ENCODE data around the gene TOPORS. TPM values are rescaled to one million over a fixed set of nuclear protein-coding genes. Genes with fewer than 3 reads are reported as not detected.

TOPORS gene
- total RNA-seq, 4 donors from 2014 or later = 16.5 to 28.5 (median 25.5) TPM

DNA sequence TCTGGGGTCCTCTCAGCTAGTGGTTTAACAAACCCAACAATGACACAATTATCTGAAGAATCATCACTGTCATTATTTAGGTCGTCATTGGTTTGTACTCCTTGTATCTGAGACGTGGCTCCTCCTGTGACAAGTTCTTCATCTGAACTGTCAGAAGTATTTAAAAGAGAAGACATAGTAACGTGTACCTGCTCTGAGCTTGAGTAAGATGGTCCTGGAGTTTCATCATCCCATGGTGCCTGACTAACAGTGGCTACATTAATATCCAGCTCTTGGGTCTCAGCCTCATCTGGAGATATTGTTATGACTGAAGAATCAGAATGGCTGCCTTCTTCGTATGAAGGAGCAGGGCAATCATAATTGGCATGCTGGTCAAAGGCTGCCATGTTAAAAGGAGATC lies 9.3 kb downstream of the TOPORS start:
- H3K4me3 ChIP-seq = no peak overlapping the region
- peaks cover 0 to 42% of the 10 kb centered on the region in 2 donors for H3K36me3 ChIP-seq
- no peak for TF ChIP-seq POLR2A (IDR thresholded peaks at IDR 0.05)
- TF ChIP-seq, protein P1, sequence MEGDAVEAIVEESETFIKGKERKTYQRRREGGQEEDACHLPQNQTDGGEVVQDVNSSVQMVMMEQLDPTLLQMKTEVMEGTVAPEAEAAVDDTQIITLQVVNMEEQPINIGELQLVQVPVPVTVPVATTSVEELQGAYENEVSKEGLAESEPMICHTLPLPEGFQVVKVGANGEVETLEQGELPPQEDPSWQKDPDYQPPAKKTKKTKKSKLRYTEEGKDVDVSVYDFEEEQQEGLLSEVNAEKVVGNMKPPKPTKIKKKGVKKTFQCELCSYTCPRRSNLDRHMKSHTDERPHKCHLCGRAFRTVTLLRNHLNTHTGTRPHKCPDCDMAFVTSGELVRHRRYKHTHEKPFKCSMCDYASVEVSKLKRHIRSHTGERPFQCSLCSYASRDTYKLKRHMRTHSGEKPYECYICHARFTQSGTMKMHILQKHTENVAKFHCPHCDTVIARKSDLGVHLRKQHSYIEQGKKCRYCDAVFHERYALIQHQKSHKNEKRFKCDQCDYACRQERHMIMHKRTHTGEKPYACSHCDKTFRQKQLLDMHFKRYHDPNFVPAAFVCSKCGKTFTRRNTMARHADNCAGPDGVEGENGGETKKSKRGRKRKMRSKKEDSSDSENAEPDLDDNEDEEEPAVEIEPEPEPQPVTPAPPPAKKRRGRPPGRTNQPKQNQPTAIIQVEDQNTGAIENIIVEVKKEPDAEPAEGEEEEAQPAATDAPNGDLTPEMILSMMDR (IDR thresholded peaks at IDR 0.05) = no peak
- no peak for TF ChIP-seq EP300 (IDR thresholded peaks at IDR 0.05)
- no peak for TF ChIP-seq POLR2AphosphoS5 (IDR thresholded peaks at IDR 0.05)
- no peaks in the 10 kb centered on the region for H3K27me3 ChIP-seq
- ATAC-seq = no peak
- H3K9me3 ChIP-seq = no peaks in the 10 kb centered on the region
- no peak overlapping the region for H3K27ac ChIP-seq
- WGBS, 2 donors (ENCODE audit: low coverage in 1 of 2) = 96% methylated on average over 4 of the region's 4 CpGs; no CpG with 5 or more reads in 1 of the 2 donors
- H3K4me1 ChIP-seq = peaks cover 0 to 22% (median 0%) of the 10 kb centered on the region in 3 donors

DNA sequence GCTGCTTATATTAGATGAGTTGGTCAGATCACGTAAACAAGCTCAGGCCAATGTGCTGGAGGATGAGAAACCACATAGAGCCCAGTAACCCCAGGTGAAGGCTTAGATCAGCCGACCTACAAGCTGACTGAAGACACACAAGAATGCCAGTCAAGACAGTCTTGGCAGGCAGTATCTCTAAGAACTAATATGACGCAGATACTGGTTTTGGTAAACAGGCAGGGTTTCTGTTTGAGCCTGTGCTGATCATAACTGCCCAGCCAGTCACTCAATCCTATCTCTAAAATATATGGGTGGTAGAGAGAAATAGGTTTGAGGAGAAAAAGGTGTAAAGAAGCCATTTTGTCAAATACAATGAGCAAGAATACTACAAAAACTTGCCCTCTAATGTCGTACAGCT lies 18.6 kb downstream of the TOPORS start:
- Histone ChIP-seq H3K27me3 (no peaks in the 10 kb centered on the region), H3K27ac (no peak overlapping the region), H3K4me3 (no peak overlapping the region), H3K9me3 (no peaks in the 10 kb centered on the region), H3K36me3 (peaks cover 0 to 15% of the 10 kb centered on the region in 2 donors), H3K4me1 (no peaks in the 10 kb centered on the region)
- TF ChIP-seq EP300 (IDR thresholded peaks at IDR 0.05) (no peak), POLR2A (IDR thresholded peaks at IDR 0.05) (no peak), POLR2AphosphoS5 (IDR thresholded peaks at IDR 0.05) (no peak)
- TF ChIP-seq, protein P1 (IDR thresholded peaks at IDR 0.05) = no peak
- WGBS, 2 donors (ENCODE audit: low coverage in 1 of 2) = 89 to 100% methylated on average over 3 to 4 of the region's 4 CpGs
- no peak for ATAC-seq

DNA sequence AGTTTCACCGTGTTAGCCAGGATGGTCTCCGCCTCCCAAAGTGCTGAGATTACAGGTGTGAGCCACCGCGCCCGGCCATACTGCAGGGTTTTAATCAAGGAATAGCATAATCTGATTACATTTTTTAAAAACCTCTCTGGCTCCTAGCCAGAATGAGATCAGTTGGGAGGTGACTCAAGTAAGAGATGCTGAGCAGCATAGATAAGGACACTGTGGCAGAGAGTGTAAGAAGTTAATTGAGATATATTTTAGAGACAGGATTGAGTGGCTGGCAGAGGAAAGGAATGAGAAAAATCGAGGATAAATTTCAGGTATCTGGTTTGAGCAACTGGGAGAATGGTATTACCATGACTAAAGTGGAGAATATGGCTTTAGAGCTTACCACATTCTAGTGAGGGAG lies 19.1 kb downstream of the TOPORS start:
- Histone ChIP-seq H3K4me3 (no peak overlapping the region), H3K4me1 (no peaks in the 10 kb centered on the region), H3K27me3 (no peaks in the 10 kb centered on the region), H3K36me3 (peaks cover 0 to 13% of the 10 kb centered on the region in 2 donors), H3K9me3 (no peaks in the 10 kb centered on the region), H3K27ac (no peak overlapping the region)
- 89 to 99% methylated on average over 1 to 6 of the region's 6 CpGs for WGBS, 2 donors (ENCODE audit: low coverage in 1 of 2)
- TF ChIP-seq POLR2A (IDR thresholded peaks at IDR 0.05) (no peak), POLR2AphosphoS5 (IDR thresholded peaks at IDR 0.05) (no peak), EP300 (IDR thresholded peaks at IDR 0.05) (no peak)
- TF ChIP-seq, protein P1 (IDR thresholded peaks at IDR 0.05) = no peak
- ATAC-seq = no peak

DNA sequence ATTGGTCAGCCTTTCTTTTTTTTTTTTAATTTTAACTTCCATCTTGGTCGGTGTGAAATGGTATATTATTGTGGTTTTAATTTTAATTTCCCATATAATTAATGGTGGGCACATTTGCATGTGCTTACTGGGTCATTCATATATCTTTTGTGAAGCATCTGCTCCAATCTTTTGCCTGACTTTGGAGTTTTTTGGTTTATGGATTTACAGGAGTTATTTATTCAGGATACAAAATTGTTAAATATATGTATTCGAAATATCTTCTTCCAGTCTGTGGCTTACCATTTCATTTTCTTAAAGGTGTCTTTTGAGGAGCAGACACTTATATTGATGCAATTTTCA lies 25.7 kb downstream of the TOPORS start:
- TF ChIP-seq EP300 (IDR thresholded peaks at IDR 0.05) = no peak
- TF ChIP-seq, protein P1 (IDR thresholded peaks at IDR 0.05) = no peak
- no peak for TF ChIP-seq POLR2AphosphoS5 (IDR thresholded peaks at IDR 0.05)
- no peak for TF ChIP-seq POLR2A (IDR thresholded peaks at IDR 0.05)
- H3K27ac ChIP-seq = peak overlapping the region; percentile 78 to 87 (median 85)

DNA sequence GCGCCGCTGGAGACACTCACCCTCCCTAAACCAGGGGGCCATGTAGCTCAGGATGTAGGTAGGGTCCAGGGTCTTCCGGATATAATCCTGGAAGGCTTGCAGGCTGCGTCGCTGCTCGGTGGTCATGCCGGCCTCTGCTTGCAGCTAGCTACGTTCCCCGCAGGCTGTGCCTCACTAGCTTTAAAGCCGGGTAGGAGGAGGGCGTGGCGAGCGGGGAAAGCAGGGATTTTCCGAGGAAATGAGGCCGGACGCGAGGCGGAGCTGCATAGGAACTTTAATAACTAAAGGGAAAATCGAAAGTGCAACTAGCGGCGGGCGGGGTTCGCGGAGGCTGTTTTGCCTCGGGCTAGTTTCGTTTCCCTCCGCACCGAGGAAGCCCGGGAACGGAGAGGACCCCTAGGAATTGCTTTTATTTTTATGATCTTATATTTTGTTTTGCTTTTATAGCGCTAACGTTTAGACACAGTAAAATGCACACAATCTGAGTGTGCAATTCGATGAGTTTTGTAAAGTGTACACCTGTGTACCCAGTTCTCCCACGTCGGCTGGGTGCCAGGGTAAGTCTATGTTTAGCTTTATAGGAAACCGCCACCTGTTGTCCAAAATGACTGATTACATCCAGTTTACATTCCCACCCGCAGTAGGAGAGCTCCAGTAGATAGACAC lies 26.2 kb downstream of the TOPORS start, which contains the start of gene RIGI:
Gene RIGI, minus strand, starts transcription at position 156 of the 666 bp plus-strand sequence. Its CDS starts 30 bp downstream, at position 126.
- H3K9me3 ChIP-seq = no peaks in the 10 kb centered on the region
- WGBS, 2 donors (ENCODE audit: low coverage in 1 of 2) = 0 to 1% methylated on average over 28 to 31 of the region's 37 CpGs
- peak within 1 kb of the TSS; percentile 60 to 86 for H3K4me3 ChIP-seq
- H3K4me1 ChIP-seq = peaks cover 0 to 40% (median 12%) of the 10 kb centered on the region in 3 donors
- peaks cover 0 to under 1% of the 10 kb centered on the region in 2 donors for H3K36me3 ChIP-seq
- peak; percentile 83 for TF ChIP-seq POLR2AphosphoS5 (IDR thresholded peaks at IDR 0.05)
- TF ChIP-seq, protein P1 (IDR thresholded peaks at IDR 0.05) = peak in 3 of 4 experiments; percentile 9 to 43 (median 43)
- no peak for TF ChIP-seq EP300 (IDR thresholded peaks at IDR 0.05)
- peak in 1 of 2 donors; percentile 44 for TF ChIP-seq POLR2A (IDR thresholded peaks at IDR 0.05)
- ATAC-seq = peak; percentile 96
- H3K27ac ChIP-seq = peak within 1 kb of the TSS; percentile 78 to 87 (median 85)
- H3K27me3 ChIP-seq = no peaks in the 10 kb centered on the region

More for the DNA sequence above, 25.7 kb downstream of the TOPORS start:
- 11 to 78% methylated on average over 1 to 2 of the region's 2 CpGs for WGBS, 2 donors (ENCODE audit: low coverage in 1 of 2)
- H3K4me3 ChIP-seq = peak overlapping the region; percentile 60 to 86
- no peaks in the 10 kb centered on the region for H3K9me3 ChIP-seq
- ATAC-seq = no peak
- H3K36me3 ChIP-seq = peaks cover 0 to 4% of the 10 kb centered on the region in 2 donors
- H3K4me1 ChIP-seq = peaks cover 0 to 40% (median 12%) of the 10 kb centered on the region in 3 donors
- no peaks in the 10 kb centered on the region for H3K27me3 ChIP-seq
